IgD-negative memory B cell (primary cell): ENCODE data around the gene CCDC106. TPM values are rescaled to one million over a fixed set of nuclear protein-coding genes. Genes with fewer than 3 reads are reported as not detected.

ENCODE experiments used
- H3K27ac Mint-ChIP-seq, 3 donors: one replicate each; pipeline ENCODE4 v1.8.0; 2020 to 2022; ENCODE audit warnings: mild to moderate bottlenecking in 3 of 3, mixed read lengths in 3 of 3, moderate library complexity in 1 of 3
- H3K27me3 Mint-ChIP-seq: one replicate; pipeline ENCODE4 v1.8.0; 2021; ENCODE audit warnings: mixed read lengths
- H3K36me3 Mint-ChIP-seq: one replicate; pipeline ENCODE4 v1.8.0; 2020; ENCODE audit warnings: mild to moderate bottlenecking, mixed read lengths
- H3K4me1 Mint-ChIP-seq, 3 donors: one replicate each; pipeline ENCODE4 v1.8.0; 2020 to 2022; ENCODE audit warnings: mixed read lengths in 3 of 3, mild to moderate bottlenecking in 1 of 3
- H3K4me3 Mint-ChIP-seq, 4 donors: one replicate each; pipeline ENCODE4 v1.8.0; 2020 to 2022; ENCODE audit warnings: mild to moderate bottlenecking in 4 of 4, mixed read lengths in 4 of 4, moderate library complexity in 3 of 4
- H3K9me3 Mint-ChIP-seq, 3 donors: one replicate each; pipeline ENCODE4 v1.8.0; 2020 to 2021; ENCODE audit warnings: mixed read lengths in 3 of 3, mild to moderate bottlenecking in 1 of 3
- polyA plus RNA-seq: library from polyadenylated mRNA; unstranded; fragments of 300-500 nt; fragmentation: Illumina TruSeq; gene quantifications from one replicate; pipeline ENCODE4 v1.2.3, GENCODE V29; 2021

Gene CCDC106
- polyA plus RNA-seq, 1 donor from 2014 or later: 16.0 TPM

DNA sequence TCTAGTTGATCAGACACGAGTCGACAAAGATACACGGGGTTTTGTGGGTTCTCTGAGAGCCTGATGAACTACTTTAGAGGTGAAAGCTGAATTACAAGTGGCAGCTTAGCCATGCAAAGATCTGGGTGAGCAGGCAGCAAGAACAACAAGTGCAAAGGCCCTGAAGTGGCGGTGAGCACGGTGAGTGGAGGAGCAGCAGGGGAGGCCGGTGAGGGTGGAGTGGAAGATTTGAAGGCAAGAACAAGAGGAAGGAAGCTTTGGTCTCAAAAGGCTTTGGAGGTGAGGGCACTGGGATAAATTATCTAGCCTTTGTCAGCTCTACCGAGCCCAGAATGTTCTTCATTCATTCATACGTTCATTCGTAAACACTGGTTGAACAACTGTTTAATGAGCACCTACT, 41.2 kb upstream of the CCDC106 start:
- Mint-ChIP-seq H3K4me3 (peak overlapping the region in 3 of 4 donors; percentile 45 to 87 (median 61)), H3K4me1 (peaks cover 13 to 44% (median 38%) of the 10 kb centered on the region in 3 donors), H3K27ac (peak overlapping the region; percentile 84 to 93 (median 91)), H3K36me3 (no peaks in the 10 kb centered on the region), H3K9me3 (no peaks in the 10 kb centered on the region), H3K27me3 (no peaks in the 10 kb centered on the region)

GRCh38 chr19:55609326-55609725, 38.7 kb upstream of the CCDC106 start:
- no peak overlapping the region for H3K4me3 Mint-ChIP-seq
- H3K36me3 Mint-ChIP-seq: no peaks in the 10 kb centered on the region
- no peaks in the 10 kb centered on the region for H3K9me3 Mint-ChIP-seq
- H3K27ac Mint-ChIP-seq: no peak overlapping the region
- no peaks in the 10 kb centered on the region for H3K27me3 Mint-ChIP-seq
- peaks cover 20 to 54% (median 41%) of the 10 kb centered on the region in 3 donors for H3K4me1 Mint-ChIP-seq

DNA sequence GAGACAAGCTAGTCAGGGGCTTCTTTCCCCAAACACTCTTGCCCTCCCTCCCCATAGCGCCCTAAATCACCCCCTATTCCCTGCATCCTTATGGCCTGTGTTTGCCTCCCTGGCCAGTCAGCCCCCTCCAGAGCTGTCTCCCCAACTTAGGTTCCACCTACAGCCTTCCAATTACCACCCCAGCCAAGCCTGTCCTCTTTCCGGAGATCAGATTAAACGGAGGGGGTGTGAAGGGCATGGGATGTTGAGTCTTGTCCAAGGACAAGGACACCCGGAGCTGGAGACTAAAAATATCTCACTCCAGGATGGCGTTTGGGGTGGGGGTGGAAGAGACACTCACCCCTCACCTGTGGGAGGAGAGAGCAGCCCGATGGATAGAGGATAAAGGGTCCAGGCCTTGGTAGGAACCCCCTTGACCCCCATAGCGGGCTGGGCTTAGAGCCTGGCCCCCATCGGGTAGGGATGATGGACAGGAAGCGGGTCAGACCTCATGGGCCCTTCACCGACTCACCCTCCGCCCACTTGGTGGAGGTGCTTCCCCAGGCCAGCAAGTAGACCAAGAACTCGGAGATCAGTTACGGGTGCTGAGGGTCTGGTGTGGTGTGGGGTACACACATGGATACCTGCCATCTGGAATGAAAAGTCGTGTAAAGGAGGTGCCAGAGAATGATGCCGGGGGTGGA, 36.6 kb upstream of the CCDC106 start:
- no peaks in the 10 kb centered on the region for H3K9me3 Mint-ChIP-seq
- peak overlapping the region in 1 of 3 donors; percentile 59 for H3K27ac Mint-ChIP-seq
- H3K4me3 Mint-ChIP-seq: peak overlapping the region in 1 of 4 donors; percentile 54
- H3K27me3 Mint-ChIP-seq: no peaks in the 10 kb centered on the region
- no peaks in the 10 kb centered on the region for H3K36me3 Mint-ChIP-seq
- H3K4me1 Mint-ChIP-seq: peaks cover 20 to 43% (median 31%) of the 10 kb centered on the region in 3 donors

GRCh38 chr19:55611983-55612645, 35.9 kb upstream of the CCDC106 start:
- peak overlapping the region in 1 of 3 donors; percentile 59 for H3K27ac Mint-ChIP-seq
- H3K4me3 Mint-ChIP-seq: peak overlapping the region in 3 of 4 donors; percentile 10 to 54 (median 46)
- H3K36me3 Mint-ChIP-seq: no peaks in the 10 kb centered on the region
- H3K4me1 Mint-ChIP-seq: peaks cover 15 to 37% (median 26%) of the 10 kb centered on the region in 3 donors
- no peaks in the 10 kb centered on the region for H3K27me3 Mint-ChIP-seq
- no peaks in the 10 kb centered on the region for H3K9me3 Mint-ChIP-seq

DNA sequence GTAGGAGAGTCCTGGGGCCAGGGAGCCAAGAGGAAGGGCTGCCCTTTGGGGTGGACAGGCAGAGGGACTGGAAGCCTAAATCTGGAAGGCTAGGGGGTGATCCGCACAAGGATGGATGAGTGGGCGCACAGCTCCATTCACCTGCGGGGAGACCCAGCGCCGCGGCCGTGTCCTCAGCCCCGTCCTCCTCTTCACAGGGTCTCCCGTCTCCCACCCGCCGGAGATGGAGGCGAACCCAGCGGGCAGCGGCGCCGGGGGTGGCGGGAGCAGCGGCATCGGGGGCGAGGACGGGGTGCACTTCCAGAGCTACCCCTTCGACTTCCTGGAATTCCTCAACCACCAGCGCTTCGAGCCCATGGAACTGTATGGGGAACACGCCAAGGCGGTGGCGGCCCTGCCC, 34.6 kb upstream of the CCDC106 start:
- Mint-ChIP-seq H3K4me1 (peaks cover 11 to 32% (median 16%) of the 10 kb centered on the region in 3 donors), H3K4me3 (no peak overlapping the region), H3K27ac (no peak overlapping the region), H3K27me3 (no peaks in the 10 kb centered on the region), H3K36me3 (no peaks in the 10 kb centered on the region), H3K9me3 (no peaks in the 10 kb centered on the region)

DNA sequence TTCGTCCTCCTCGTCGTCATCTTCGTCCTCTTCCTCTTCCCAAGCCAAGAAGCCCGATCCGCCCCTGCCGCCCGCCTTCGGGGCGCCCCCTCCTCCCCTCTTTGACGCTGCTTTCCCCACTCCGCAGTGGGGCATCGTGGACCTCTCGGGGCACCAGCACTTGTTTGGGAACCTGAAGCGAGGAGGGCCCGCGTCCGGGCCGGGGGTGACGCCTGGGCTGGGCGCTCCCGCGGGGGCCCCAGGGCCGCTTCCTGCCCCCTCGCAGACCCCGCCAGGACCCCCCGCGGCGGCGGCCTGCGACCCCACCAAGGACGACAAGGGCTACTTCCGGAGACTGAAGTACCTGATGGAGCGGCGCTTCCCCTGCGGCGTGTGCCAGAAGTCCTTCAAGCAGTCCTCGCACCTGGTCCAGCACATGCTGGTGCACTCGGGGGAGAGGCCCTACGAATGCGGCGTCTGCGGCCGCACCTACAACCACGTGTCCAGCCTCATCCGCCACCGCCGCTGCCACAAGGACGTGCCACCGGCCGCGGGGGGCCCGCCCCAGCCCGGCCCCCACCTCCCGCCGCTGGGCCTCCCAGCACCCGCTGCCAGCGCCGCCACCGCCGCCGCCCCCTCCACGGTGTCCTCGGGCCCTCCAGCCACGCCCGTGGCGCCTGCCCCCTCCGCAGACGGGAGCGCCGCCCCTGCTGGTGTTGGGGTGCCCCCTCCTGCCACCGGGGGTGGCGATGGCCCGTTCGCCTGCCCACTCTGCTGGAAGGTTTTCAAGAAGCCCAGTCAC, 33.9 kb upstream of the CCDC106 start:
- no peaks in the 10 kb centered on the region for H3K27me3 Mint-ChIP-seq
- no peak overlapping the region for H3K4me3 Mint-ChIP-seq
- H3K27ac Mint-ChIP-seq: no peak overlapping the region
- H3K36me3 Mint-ChIP-seq: no peaks in the 10 kb centered on the region
- H3K4me1 Mint-ChIP-seq: peaks cover 11 to 29% (median 13%) of the 10 kb centered on the region in 3 donors
- H3K9me3 Mint-ChIP-seq: no peaks in the 10 kb centered on the region

GRCh38 chr19:55614711-55615542, 33.1 kb upstream of the CCDC106 start:
- H3K9me3 Mint-ChIP-seq: no peaks in the 10 kb centered on the region
- peaks cover 13 to 24% (median 13%) of the 10 kb centered on the region in 3 donors for H3K4me1 Mint-ChIP-seq
- no peaks in the 10 kb centered on the region for H3K36me3 Mint-ChIP-seq
- no peaks in the 10 kb centered on the region for H3K27me3 Mint-ChIP-seq
- H3K27ac Mint-ChIP-seq: no peak overlapping the region
- H3K4me3 Mint-ChIP-seq: no peak overlapping the region

DNA sequence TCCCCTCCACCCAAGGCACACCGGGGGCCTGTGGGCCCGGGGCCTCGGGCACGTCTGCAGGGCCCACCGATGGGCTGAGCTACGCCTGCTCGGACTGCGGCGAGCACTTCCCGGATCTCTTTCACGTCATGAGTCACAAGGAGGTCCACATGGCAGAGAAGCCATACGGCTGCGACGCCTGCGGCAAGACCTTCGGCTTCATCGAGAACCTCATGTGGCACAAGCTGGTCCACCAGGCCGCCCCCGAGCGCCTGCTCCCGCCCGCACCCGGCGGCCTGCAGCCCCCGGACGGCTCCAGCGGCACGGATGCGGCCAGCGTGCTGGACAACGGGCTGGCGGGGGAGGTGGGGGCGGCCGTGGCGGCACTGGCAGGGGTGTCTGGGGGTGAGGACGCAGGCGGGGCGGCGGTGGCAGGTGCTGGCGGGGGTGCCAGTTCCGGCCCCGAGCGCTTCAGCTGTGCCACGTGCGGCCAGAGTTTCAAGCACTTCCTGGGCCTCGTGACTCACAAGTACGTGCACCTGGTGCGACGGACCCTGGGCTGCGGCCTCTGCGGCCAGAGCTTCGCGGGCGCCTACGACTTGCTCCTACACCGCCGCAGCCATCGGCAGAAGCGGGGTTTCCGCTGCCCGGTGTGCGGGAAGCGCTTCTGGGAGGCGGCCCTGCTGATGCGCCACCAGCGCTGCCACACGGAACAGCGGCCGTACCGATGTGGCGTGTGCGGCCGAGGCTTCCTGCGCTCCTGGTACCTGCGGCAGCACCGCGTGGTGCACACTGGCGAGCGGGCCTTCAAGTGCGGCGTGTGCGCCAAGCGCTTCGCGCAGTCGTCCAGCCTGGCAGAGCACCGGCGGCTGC, 32.2 kb upstream of the CCDC106 start:
- H3K27ac Mint-ChIP-seq: no peak overlapping the region
- no peak overlapping the region for H3K4me3 Mint-ChIP-seq
- H3K27me3 Mint-ChIP-seq: no peaks in the 10 kb centered on the region
- no peaks in the 10 kb centered on the region for H3K36me3 Mint-ChIP-seq
- H3K9me3 Mint-ChIP-seq: no peaks in the 10 kb centered on the region
- H3K4me1 Mint-ChIP-seq: peaks cover 10 to 23% (median 13%) of the 10 kb centered on the region in 3 donors

- no peaks in the 10 kb centered on the region for H3K36me3 Mint-ChIP-seq
- no peaks in the 10 kb centered on the region for H3K27me3 Mint-ChIP-seq
- H3K4me3 Mint-ChIP-seq: no peak overlapping the region
- H3K27ac Mint-ChIP-seq: no peak overlapping the region
- no peaks in the 10 kb centered on the region for H3K9me3 Mint-ChIP-seq
- peaks cover 9 to 18% (median 13%) of the 10 kb centered on the region in 3 donors for H3K4me1 Mint-ChIP-seq
These were observed 31.6 kb upstream of the CCDC106 start for GRCh38 chr19:55616395-55616875.

DNA sequence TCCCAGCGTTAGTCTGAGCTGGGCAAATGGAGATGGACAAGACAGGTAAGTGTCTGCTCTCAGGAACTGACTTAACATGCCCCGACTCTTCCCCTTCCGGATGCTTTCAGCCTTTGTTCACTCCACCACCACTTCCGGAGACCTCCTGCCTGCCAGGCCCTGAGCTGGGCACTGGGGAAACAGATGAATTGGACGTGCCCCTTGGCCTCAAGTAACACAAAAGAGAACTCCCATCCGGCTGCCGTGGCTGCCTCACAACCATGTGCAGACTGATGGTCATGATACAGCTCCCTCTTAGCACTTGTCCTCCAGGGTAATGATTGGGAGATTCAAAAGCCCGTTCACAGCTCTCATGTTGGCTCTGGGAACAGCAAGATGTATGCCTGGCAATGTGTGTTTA, 30.6 kb upstream of the CCDC106 start:
- Mint-ChIP-seq H3K36me3 (no peaks in the 10 kb centered on the region), H3K9me3 (no peaks in the 10 kb centered on the region), H3K4me1 (peaks cover 2 to 8% (median 7%) of the 10 kb centered on the region in 3 donors), H3K27me3 (no peaks in the 10 kb centered on the region), H3K4me3 (no peak overlapping the region), H3K27ac (no peak overlapping the region)

DNA sequence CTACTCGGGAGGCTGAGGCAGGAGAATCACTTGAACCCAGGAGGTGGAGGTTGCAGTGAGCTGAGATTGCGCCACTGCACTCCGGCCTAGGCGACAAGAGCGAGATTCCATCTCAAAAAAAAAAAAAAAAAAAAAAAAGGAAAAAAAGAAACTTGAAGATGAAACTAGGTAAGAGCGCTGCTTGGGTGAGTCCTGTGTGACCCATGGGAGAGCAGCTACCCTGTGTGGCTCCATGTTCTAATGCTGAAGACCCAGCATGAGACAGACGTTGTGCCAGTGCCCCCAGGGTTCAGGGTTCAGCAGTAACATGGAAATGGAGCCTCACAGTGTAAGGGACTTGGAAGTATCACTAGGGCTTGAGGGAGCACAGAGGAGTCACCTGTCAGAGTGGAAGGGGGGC, 29.6 kb upstream of the CCDC106 start:
- peaks cover under 1 to 9% (median 4%) of the 10 kb centered on the region in 3 donors for H3K4me1 Mint-ChIP-seq
- H3K36me3 Mint-ChIP-seq: peaks cover 2% of the 10 kb centered on the region
- H3K9me3 Mint-ChIP-seq: no peaks in the 10 kb centered on the region
- no peaks in the 10 kb centered on the region for H3K27me3 Mint-ChIP-seq
- no peak overlapping the region for H3K4me3 Mint-ChIP-seq
- H3K27ac Mint-ChIP-seq: peak overlapping the region in 1 of 3 donors; percentile 83

DNA sequence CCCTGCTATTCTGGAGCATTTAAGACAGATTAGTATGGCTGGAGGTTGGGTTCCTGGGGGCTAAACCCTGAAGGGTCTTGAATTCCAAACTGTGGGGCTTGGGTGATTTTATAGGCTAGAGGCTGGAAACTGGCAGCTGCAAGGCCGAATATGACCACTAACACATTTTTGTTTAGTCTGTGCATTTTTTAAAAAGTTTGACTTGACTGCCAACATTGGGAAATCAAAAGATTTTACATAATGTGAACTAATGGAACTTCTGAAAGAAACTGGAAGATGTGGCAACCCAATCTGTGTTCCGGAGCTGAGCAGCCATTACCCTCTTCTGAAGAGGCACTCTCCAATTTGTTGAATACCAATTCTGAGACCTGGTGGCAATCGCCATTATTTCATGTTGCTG, 28.7 kb upstream of the CCDC106 start:
- Mint-ChIP-seq H3K4me3 (peak overlapping the region in 1 of 4 donors; percentile 43), H3K9me3 (no peaks in the 10 kb centered on the region), H3K4me1 (peaks cover 4 to 10% (median 6%) of the 10 kb centered on the region in 3 donors), H3K27ac (no peak overlapping the region), H3K27me3 (no peaks in the 10 kb centered on the region), H3K36me3 (peaks cover 2% of the 10 kb centered on the region)

DNA sequence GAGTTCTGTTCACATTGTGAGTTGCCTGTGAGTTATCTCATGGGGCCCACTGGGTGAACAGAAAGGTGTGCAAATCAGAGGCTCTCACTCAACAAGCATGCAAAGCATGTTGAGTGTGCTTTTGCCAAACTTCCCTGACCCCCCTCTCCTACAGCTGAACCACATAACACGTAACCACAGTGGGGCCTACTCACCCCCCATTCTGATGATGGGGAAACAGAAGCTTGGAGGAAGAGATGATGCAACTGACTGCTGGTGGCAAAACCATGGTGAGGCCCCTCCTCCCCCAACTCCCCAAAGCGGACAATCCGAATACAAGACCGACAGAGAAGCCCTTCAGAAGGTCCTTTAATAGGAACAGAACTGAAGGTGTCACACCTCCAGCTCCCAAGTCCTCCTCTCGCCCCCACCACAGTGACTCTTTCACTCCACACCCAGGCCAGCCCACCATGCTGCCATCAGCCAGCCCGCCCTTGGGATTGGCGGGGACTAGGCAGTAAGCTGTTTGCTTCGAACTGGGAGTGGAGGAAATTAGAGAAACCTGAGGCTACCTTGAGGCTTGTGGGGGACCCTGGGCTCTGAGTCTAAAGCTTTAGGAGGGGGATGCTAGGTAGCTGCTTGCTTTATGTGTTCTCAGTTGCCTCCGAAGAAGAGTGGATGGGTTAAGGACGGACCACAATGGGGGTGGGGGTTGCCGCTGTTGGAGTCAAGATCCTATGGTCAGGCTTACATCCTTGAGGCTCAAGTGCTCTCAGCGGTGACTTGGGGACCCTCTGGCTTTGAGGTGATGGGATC, 27.4 kb upstream of the CCDC106 start:
- H3K9me3 Mint-ChIP-seq: no peaks in the 10 kb centered on the region
- peak overlapping the region in 2 of 4 donors; percentile 41 to 58 for H3K4me3 Mint-ChIP-seq
- H3K27ac Mint-ChIP-seq: peak overlapping the region in 2 of 3 donors; percentile 57 to 74
- H3K27me3 Mint-ChIP-seq: no peaks in the 10 kb centered on the region
- peaks cover 6 to 16% (median 6%) of the 10 kb centered on the region in 3 donors for H3K4me1 Mint-ChIP-seq
- peaks cover 2% of the 10 kb centered on the region for H3K36me3 Mint-ChIP-seq
